CD14-positive monocyte (primary cell): ENCODE results near the gene ROBO1. TPM values are rescaled to one million over a fixed set of nuclear protein-coding genes. Genes with fewer than 3 reads are reported as not detected.

Experiments
- DNase-seq, 3 donors: peaks; one replicate each; pipeline ENCODE4 v3.0.0-alpha.2; 2011 to 2022
- H2AFZ ChIP-seq: 2 replicates; pipeline ENCODE4 v1.6.0; 2012; ENCODE audit warnings: mild to moderate bottlenecking, low read depth, low read length, inconsistent platforms; ENCODE audit not compliant: insufficient read depth, poor library complexity, severe bottlenecking
- H3K27ac ChIP-seq, 2 donors: 1 replicate in 1 of 2; 2 replicates in 1 of 2; pipeline ENCODE4 v1.5.1; 2012 to 2013; ENCODE audit warnings: low read length in 2 of 2, control low read depth in 1 of 2, inconsistent platforms in 1 of 2, low read depth in 1 of 2, mild to moderate bottlenecking in 1 of 2
- H3K27me3 ChIP-seq, 2 donors: one replicate each; pipeline versions ENCODE4 v1.6.0 to v1.6.1; 2011 to 2013; ENCODE audit warnings: low read length in 2 of 2; ENCODE audit not compliant: control insufficient read depth in 2 of 2, insufficient read depth in 2 of 2
- H3K36me3 ChIP-seq, 2 donors: replicated peaks in 1 of 2; 1 replicate in 1 of 2; 2 replicates in 1 of 2; pipeline versions ENCODE4 v1.5.1 to v1.6.1; 2012 to 2013; ENCODE audit warnings: low read length in 2 of 2, control low read depth in 1 of 2, inconsistent platforms in 1 of 2, mild to moderate bottlenecking in 1 of 2; ENCODE audit not compliant: insufficient read depth in 2 of 2, control insufficient read depth in 1 of 2
- H3K4me1 ChIP-seq, 2 donors: 1 replicate in 1 of 2; 2 replicates in 1 of 2; pipeline versions ENCODE4 v1.5.1 to v1.6.1; 2012 to 2013; ENCODE audit warnings: low read length in 2 of 2, control low read depth in 1 of 2, inconsistent platforms in 1 of 2, mild to moderate bottlenecking in 1 of 2, moderate library complexity in 1 of 2; ENCODE audit not compliant: insufficient read depth in 2 of 2, control insufficient read depth in 1 of 2
- H3K4me2 ChIP-seq: replicated peaks from 2 replicates; pipeline ENCODE3; 2012; ENCODE audit warnings: low read length, moderate library complexity, mild to moderate bottlenecking; ENCODE audit not compliant: poor library complexity, severe bottlenecking; ENCODE audit errors: extremely low read depth
- H3K4me3 ChIP-seq, 3 experiments: fragments of 200-600 bp in 1 of 3; sonication (generic) in 1 of 3; replicated peaks in 1 of 3; 1 replicate in 2 of 3; 2 replicates in 1 of 3; pipeline ENCODE4 v1.5.1; 2011 to 2013; ENCODE audit warnings: low read length in 3 of 3, mild to moderate bottlenecking in 3 of 3, control low read depth in 2 of 3, low read depth in 2 of 3, inconsistent platforms in 1 of 3, moderate library complexity in 1 of 3
- H3K79me2 ChIP-seq: 2 replicates; pipeline ENCODE4 v1.6.0; 2012; ENCODE audit warnings: mild to moderate bottlenecking, control low read depth, inconsistent platforms, low read length, moderate library complexity; ENCODE audit not compliant: insufficient read depth
- H3K9ac ChIP-seq: 2 replicates; pipeline ENCODE4 v1.6.0; 2017; ENCODE audit warnings: low read length, mild to moderate bottlenecking; ENCODE audit not compliant: insufficient read depth, poor library complexity, severe bottlenecking
- H3K9me3 ChIP-seq, 2 donors: replicated peaks in 1 of 2; 1 replicate in 1 of 2; 2 replicates in 1 of 2; pipeline versions ENCODE4 v1.5.1 to v1.6.1; 2012 to 2013; ENCODE audit warnings: low read length in 2 of 2, control low read depth in 1 of 2; ENCODE audit not compliant: control insufficient read depth in 1 of 2, insufficient read depth in 1 of 2
- H4K20me1 ChIP-seq: 2 replicates; pipeline ENCODE4 v1.6.0; 2012; ENCODE audit warnings: mild to moderate bottlenecking, low read length, control low read depth, moderate library complexity; ENCODE audit not compliant: insufficient read depth
- H3K27ac Mint-ChIP-seq, 7 donors: one replicate each; pipeline ENCODE4 v1.8.0; 2020; ENCODE audit warnings: mild to moderate bottlenecking in 7 of 7, mixed read lengths in 7 of 7, moderate library complexity in 6 of 7, inconsistent platforms in 2 of 7
- H3K27me3 Mint-ChIP-seq, 3 donors: one replicate each; pipeline ENCODE4 v1.8.0; 2021 to 2022; ENCODE audit warnings: low read depth in 3 of 3, mild to moderate bottlenecking in 3 of 3, mixed read lengths in 3 of 3, moderate library complexity in 3 of 3, inconsistent platforms in 1 of 3
- H3K36me3 Mint-ChIP-seq, 2 donors: one replicate each; pipeline ENCODE4 v1.8.0; 2020; ENCODE audit warnings: mixed read lengths in 2 of 2, inconsistent platforms in 1 of 2, mild to moderate bottlenecking in 1 of 2
- H3K4me1 Mint-ChIP-seq: one replicate; pipeline ENCODE4 v1.8.0; 2020; ENCODE audit warnings: mild to moderate bottlenecking, mixed read lengths
- H3K4me3 Mint-ChIP-seq, 2 donors: one replicate each; pipeline ENCODE4 v1.8.0; 2020; ENCODE audit warnings: mild to moderate bottlenecking in 2 of 2, mixed read lengths in 2 of 2, moderate library complexity in 1 of 2
- H3K9me3 Mint-ChIP-seq, 7 donors: one replicate each; pipeline ENCODE4 v1.8.0; 2020 to 2022; ENCODE audit warnings: mixed read lengths in 7 of 7, mild to moderate bottlenecking in 6 of 7, moderate library complexity in 6 of 7, inconsistent platforms in 2 of 7
- WGBS: methylation state at CpG from one replicate; pipeline ENCODE4 v1.1.5; 2013; ENCODE audit warnings: missing lambda C conversion rate; ENCODE audit not compliant: insufficient coverage; 5-methylcytosine and 5-hydroxymethylcytosine counted together
- intact Hi-C, 2 donors: fragments of 100-400 bp; cut with micrococcal nuclease; formaldehyde crosslinking; loops; one replicate each; pipeline versions ENCODE4 v1.15.0 to v1.15.1; 2023
- polyA plus RNA-seq, 3 donors: library from polyadenylated mRNA; depleted of rRNA in 1 of 3; unstranded in 2 of 3; stranded (reverse) in 1 of 3; fragments of 300-500 nt in 2 of 3; fragments of >200 nt in 1 of 3; fragmentation: Illumina TruSeq in 2 of 3; gene quantifications; 1 replicate in 2 of 3; 2 replicates in 1 of 3; pipeline ENCODE4 v1.2.3, GENCODE V29; 2012 to 2021
- TF ChIP-seq, protein P1 (sequence below): fragments of 200-600 bp; IDR thresholded peaks from one replicate; pipeline ENCODE4 v1.8.0; 2022; ENCODE audit warnings: antibody characterized with exemption, mild to moderate bottlenecking

The ROBO1 gene
- polyA plus RNA-seq, 3 donors = 0.09 to 0.10 TPM; not detected in 1

DNA sequence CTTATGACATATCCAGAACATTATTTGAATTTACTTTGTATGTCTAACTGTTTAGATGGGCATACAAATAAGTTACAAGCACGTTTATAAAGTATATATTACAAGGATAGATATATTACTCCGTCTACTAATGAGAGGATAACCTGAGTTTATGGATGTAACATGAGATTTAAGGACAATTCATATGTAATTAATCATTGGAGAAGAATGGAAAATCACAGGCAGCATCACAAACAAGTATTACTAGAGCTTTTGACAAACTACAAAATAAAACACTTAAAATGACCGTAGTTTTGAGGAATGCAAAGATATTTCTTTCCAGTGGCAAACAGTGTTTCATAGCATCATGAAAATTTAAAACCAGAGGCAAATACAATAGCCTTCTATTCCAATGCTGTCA is 113.8 kb downstream of the ROBO1 start:
- no peak overlapping the region for H3K4me3 Mint-ChIP-seq
- TF ChIP-seq, protein P1, sequence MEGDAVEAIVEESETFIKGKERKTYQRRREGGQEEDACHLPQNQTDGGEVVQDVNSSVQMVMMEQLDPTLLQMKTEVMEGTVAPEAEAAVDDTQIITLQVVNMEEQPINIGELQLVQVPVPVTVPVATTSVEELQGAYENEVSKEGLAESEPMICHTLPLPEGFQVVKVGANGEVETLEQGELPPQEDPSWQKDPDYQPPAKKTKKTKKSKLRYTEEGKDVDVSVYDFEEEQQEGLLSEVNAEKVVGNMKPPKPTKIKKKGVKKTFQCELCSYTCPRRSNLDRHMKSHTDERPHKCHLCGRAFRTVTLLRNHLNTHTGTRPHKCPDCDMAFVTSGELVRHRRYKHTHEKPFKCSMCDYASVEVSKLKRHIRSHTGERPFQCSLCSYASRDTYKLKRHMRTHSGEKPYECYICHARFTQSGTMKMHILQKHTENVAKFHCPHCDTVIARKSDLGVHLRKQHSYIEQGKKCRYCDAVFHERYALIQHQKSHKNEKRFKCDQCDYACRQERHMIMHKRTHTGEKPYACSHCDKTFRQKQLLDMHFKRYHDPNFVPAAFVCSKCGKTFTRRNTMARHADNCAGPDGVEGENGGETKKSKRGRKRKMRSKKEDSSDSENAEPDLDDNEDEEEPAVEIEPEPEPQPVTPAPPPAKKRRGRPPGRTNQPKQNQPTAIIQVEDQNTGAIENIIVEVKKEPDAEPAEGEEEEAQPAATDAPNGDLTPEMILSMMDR = no peak
- DNase-seq = no peak
- Histone ChIP-seq H3K4me1 (no peaks in the 10 kb centered on the region), H3K9me3 (no peaks in the 10 kb centered on the region), H2AFZ (no peak overlapping the region), H3K27me3 (no peaks in the 10 kb centered on the region), H3K9ac (no peak overlapping the region), H3K4me2 (no peak overlapping the region), H3K79me2 (no peaks in the 10 kb centered on the region), H3K27ac (no peak overlapping the region), H3K36me3 (no peaks in the 10 kb centered on the region), H4K20me1 (no peaks in the 10 kb centered on the region), H3K4me3 (no peak overlapping the region)
- H3K27ac Mint-ChIP-seq = no peak overlapping the region
- no peaks in the 10 kb centered on the region for H3K4me1 Mint-ChIP-seq
- H3K9me3 Mint-ChIP-seq = peaks cover 0 to 2% (median 0%) of the 10 kb centered on the region in 7 donors
- H3K36me3 Mint-ChIP-seq = no peaks in the 10 kb centered on the region
- intact Hi-C loops = no loop called here
- peaks cover 0 to 2% (median 0%) of the 10 kb centered on the region in 3 donors for H3K27me3 Mint-ChIP-seq
- no CpG with 5 or more reads among the region's 3 CpGs for WGBS

DNA sequence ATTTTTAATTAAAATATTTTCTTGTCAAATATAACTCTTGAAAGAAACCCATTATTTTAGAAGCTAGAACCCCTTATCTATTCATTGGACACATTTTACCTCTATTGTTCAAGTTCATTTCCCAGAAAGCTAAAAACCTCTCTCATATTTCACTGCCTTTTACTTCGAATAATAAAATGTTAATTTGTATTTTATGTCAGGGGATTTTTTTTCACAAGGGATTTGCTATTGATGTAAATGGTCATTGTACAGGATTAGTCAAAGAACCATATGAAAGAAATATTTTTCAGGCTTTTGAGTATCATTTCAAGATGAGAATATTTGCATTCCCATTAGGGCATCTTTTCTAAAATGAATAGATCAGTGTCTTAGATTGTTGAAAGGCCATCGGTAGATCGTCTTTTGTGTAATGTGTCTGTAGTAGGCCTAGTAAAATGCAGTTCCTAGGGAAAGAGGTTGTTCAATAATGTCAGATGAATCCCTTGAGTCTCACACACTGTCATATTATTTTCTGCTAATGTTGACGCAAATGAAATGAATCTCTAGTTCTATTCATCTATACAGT is 114.5 kb downstream of the ROBO1 start:
- H4K20me1 ChIP-seq = no peaks in the 10 kb centered on the region
- Mint-ChIP-seq H3K4me3 (no peak overlapping the region), H3K27ac (no peak overlapping the region), H3K4me1 (no peaks in the 10 kb centered on the region), H3K9me3 (no peaks in the 10 kb centered on the region), H3K27me3 (no peaks in the 10 kb centered on the region), H3K36me3 (no peaks in the 10 kb centered on the region)
- H3K79me2 ChIP-seq = no peaks in the 10 kb centered on the region
- no CpG with 5 or more reads among the region's 4 CpGs for WGBS
- H3K4me2 ChIP-seq = no peak overlapping the region
- H3K4me3 ChIP-seq = no peak overlapping the region
- no peak overlapping the region for H3K27ac ChIP-seq
- intact Hi-C loops = no loop called here
- TF ChIP-seq, protein P1 = no peak
- H3K9ac ChIP-seq = no peak overlapping the region
- no peaks in the 10 kb centered on the region for H3K36me3 ChIP-seq
- no peaks in the 10 kb centered on the region for H3K27me3 ChIP-seq
- DNase-seq = no peak
- H3K4me1 ChIP-seq = no peaks in the 10 kb centered on the region
- H2AFZ ChIP-seq = no peak overlapping the region
- no peaks in the 10 kb centered on the region for H3K9me3 ChIP-seq
